Activated CD4-positive, alpha-beta T cell treated with anti-CD3 and anti-CD28 coated beads, Interleukin-2, amount 50 U/mL, for 1 hour (primary cell): ENCODE data around the gene ZNRF2.
"Not testable (repeated sequence)": the region's sequence is repeated elsewhere in the genome, so short reads cannot be mapped to it uniquely, and the experiment has no call there.

ENCODE experiments used
- DNase-seq: peaks from one replicate; pipeline ENCODE4 v3.0.0-alpha.2; 2020

Gene ZNRF2

DNA sequence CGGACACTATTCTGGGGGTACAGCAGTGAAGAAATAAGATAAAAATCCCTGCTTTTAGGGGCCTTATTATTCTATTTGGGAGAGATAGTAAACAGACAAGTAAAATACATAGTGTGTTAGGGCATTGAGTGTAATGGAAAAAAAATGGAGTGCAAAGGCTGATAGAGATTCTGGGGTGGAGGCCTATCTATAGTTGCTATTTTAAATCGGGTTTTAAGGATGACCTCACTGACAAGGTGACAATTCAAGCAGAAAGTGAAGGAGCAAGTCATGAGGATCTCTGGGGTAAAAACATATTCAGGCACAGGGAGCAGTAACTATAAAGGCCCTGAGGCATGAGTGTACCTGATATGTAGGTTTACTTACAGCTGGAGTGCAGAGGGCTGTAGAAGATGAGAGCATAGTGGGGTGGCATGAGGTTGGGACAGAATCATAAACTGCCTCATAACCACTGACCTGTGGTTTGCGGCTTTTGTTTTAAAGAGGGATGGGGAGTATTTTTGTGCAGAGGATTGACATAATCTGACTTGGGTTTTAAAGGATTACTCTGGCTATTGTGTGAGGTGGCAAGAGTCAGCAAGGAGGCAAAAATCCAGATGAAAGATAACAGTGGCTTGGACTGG lies 8.1 kb downstream of the ZNRF2 start:
- not testable (repeated sequence) for DNase-seq

DNA sequence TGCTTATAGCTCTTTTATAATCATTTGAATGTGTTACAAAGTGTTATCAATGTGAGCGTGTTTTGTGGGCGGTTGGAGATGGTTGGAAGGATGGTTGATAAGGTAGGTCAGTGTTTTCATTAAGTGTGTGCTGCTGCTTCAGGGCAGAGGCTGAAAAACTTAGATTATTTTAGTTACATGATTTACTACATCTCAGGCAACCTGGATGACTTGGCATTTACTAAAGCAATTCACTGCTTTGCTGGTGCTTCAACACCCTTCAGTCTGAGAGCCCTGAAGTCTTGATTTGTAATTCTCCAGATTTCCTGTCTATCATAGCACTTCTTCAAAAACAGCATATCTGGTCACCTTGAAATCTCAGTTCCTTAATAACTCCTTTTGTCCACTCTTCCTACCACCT lies 11.9 kb downstream of the ZNRF2 start:
- DNase-seq = not testable (repeated sequence)

DNA sequence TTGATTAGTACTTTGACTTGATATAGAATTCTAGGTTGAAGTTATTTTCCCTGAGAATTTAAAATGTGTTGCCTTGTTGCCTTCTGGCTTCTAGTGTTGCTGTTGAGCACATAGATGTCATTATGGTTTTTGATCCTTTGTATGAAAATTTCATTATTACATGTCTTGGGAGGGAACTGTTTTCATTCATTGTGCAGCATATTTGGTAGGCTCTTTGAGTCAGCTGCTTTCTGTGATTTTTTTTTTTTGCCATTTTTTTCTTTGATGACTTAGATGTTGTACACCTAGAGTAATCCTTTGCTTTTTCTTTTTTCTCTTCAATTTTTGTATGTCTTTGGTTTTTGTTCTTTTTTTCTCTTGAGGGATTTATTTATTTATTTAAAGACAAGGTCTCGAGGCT lies 13.1 kb downstream of the ZNRF2 start:
- DNase-seq = not testable (repeated sequence)

DNA sequence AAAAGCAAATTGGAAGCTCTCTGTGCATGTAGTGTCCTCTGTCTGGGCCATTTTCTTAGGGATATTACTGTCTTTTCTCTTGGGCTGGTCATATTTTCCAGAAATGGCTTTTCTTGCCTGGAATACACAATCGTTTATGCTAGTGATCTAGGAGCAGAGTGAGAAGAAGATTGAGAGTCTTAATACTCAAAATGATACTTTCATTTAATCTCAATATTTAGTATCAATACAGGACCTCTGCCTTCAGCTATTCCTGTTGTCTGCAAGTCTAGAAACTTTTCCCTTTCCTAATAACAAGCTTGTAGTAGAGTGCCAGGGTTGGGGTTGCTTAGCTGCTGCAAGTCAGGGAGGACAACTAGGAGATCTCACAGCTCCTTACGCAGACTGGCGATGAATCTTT lies 14.0 kb downstream of the ZNRF2 start:
- not testable (repeated sequence) for DNase-seq

DNA sequence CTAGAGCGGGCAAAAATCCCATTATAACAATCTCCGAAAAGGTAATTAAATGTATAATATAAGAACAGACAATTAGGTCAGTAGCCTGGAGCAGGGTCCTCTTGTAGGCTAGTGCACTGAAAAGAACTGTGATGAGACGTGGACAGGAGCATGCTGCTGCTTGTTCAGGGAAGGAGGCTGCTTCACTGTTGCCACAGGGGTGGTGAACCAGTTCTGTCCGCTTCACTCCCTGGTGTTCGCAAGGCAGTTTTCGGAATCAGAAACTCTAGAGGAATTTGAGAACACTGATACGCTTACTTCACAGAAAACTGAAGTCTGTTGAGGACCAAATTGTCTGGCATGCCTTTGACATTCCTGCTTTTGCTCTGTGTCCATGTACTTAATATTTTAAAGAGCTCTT lies 17.4 kb downstream of the ZNRF2 start:
- no peak for DNase-seq

GRCh38 chr7:30302656-30303311 lies 18.4 kb downstream of the ZNRF2 start:
- DNase-seq = no peak

DNA sequence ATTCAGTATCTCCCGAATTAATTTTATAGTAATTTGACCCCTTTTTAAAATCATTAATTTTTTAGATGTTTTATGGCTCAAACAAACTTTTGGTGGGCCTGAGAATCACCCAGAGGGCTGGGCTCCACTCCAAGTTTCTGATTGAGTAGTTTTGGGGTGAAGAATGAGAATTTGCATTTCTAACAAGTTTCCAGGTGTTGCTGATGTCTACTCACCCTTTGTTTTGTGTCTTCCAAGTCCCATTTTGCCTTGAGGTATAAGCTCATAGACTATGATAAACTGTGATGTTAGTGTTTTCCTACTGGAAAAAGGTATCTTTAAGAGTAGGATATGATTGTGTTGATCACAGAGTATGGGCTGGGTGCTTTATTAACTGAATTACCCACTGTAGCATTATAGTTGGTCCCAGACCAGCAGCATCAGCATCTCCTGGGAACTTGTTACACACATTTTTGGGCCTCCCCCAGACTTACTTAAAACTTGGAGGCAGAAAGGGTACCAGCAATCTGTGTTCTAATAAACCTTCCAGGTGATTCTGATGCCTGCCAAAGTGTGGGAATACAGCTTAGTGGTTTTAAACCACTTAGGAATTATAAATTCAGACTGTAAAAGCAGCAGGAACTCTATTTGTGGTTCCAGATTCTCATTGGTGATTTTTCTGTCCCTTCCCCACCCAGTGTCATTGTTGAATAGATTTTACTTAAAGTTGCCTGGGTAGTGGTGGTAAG lies 19.1 kb downstream of the ZNRF2 start:
- no peak for DNase-seq

GRCh38 chr7:30304177-30304884 lies 19.9 kb downstream of the ZNRF2 start:
- no peak for DNase-seq

GRCh38 chr7:30306976-30307375 lies 22.6 kb downstream of the ZNRF2 start:
- no peak for DNase-seq

DNA sequence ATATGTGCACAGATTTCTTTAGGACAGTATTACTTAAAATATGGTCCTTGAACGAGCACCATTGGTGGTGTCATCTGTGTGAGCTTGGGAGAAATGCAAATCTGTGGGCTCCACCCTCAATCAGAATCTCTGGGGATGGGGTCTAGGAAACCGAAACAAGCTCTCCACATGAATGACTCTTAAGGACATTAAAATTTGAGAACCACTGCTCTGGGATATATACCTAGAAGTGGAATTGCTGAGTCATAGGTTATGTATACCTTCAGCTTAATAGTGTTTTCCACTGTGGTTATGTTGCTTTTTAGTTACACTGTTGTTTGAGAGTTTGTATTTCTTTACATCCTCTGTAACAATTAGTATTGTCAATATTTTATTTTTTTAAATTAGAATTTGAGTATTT lies 24.0 kb downstream of the ZNRF2 start:
- no peak for DNase-seq

- no peak for DNase-seq
Observed at GRCh38 chr7:30309302-30309701, 24.9 kb downstream of the ZNRF2 start.

GRCh38 chr7:30309842-30310435 lies 25.5 kb downstream of the ZNRF2 start:
- no peak for DNase-seq

DNA sequence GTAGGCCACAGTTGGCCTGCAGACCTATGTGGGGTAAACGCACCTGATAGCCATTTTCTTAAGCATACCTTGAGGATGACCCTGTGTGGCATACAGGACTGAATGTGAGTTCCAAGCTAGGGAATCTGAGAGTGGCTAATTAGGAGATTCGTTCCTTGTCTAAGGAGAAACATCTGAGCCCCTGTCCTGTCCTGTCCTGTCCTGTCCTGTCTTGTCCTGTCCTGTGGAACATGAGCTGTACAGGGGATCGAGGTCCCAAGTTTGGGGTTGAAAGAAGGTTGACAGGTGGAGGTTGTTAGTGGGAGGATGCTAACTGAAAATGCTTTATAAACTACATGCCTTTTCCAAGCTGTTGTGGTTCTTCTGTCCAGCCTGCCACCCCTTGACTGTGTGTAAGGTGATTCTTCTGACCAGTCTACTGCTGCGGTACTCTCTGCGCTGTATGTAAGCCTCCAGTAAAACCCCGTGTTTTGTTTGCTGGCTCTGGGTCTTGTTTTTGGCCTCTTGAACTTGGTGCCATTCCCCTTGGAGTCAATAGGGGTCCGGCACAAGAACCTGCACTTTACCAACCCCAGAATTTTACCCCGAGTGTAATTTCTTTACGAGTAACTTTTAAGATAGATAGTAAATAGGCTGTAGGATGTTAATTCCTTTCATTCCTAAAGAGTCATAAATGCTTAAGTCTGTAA lies 26.4 kb downstream of the ZNRF2 start:
- no peak for DNase-seq

DNA sequence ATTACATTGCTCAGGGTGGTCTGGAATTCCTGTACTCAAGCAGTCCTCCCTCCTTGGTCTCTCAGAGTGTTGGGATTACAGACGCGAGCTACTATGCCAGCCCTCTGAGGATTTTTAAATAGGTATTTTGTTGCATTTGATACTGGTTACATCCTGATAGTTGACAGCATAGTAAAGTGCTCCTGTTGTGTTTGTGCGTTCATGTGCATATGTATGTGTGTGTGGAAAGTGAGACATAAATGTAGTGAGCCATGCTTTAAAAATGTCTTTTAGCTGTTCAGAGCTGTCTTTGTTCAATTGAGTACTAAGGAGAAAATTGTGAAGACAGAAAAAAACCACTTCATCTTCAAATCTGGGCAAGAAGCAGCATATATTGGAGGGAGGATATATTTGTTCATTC lies 27.8 kb downstream of the ZNRF2 start:
- no peak for DNase-seq

GRCh38 chr7:30313348-30313747 lies 29.0 kb downstream of the ZNRF2 start:
- no peak for DNase-seq

DNA sequence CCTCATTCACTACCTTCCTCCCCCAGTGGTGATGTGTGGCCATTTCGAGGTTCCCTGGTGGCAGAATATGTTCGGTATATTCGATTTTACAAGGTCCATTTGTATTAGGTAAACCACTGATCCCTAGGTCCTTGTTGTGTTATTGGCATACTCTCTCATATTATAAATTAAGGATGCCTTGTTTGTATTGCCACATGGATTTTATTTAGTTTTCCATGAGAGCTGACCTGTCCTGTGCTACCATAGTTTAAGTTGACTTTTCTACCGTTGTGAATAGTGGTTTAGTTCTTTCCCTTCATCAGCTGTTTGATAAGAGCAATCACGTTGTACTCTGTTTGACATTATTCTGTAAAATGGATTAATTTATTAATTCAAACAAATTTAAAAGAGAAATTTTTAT lies 29.4 kb downstream of the ZNRF2 start:
- DNase-seq = no peak

- DNase-seq = no peak
Observed at GRCh38 chr7:30315589-30315988, 31.2 kb downstream of the ZNRF2 start.

GRCh38 chr7:30320392-30320791 lies 36.0 kb downstream of the ZNRF2 start:
- DNase-seq = no peak

DNA sequence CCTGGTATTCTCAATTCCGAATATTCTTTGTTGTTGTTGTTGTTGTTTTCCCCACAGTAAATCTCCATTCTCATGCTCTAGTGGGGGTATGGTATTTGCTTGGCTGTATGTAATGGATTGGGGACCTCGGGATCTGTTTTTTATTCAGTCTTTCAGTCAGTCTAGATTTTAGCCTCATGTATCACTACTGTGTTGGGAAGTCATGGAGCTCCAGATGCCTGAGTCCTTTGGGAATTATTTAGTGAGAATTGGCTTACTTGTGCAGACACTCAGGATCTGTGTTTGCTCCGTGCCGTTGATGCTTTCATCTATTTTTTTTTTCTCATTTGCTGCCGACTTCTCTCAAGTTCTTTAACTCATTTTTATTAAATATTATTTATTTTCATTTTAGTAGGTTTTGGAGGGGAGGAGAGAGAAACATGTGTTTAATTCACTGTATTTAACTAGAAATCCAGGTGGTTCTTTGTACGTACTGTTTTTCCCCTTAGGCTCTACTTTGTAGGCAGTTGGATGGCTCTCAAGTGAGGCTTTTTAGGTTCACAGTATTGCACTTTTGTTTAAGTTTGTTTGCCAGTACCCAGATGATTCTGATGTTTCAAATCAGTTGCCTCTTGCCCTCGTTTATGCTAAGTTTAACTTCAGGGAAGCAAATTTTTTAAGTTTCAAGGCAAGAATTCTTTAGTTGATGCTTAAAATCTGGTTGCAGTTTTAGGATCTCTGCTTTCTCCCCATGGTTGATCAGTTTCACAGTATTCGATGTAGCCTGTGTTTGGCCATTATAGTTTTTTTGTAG lies 36.9 kb downstream of the ZNRF2 start:
- DNase-seq = no peak

DNA sequence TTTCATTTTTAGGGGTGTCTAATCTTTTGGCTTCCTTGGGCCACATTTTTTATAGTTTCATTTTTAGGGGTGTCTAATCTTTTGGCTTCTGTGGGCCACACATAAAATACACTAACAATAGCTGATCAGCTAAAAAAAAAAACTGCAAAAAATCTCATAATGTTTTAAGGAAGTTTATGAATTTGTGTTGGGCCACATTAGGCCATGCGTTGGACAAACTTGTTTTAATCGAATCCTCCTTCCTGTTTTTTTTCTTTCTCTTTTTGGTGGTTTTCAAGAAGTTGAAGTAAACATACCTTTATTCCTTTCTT lies 37.4 kb downstream of the ZNRF2 start:
- no peak for DNase-seq

DNA sequence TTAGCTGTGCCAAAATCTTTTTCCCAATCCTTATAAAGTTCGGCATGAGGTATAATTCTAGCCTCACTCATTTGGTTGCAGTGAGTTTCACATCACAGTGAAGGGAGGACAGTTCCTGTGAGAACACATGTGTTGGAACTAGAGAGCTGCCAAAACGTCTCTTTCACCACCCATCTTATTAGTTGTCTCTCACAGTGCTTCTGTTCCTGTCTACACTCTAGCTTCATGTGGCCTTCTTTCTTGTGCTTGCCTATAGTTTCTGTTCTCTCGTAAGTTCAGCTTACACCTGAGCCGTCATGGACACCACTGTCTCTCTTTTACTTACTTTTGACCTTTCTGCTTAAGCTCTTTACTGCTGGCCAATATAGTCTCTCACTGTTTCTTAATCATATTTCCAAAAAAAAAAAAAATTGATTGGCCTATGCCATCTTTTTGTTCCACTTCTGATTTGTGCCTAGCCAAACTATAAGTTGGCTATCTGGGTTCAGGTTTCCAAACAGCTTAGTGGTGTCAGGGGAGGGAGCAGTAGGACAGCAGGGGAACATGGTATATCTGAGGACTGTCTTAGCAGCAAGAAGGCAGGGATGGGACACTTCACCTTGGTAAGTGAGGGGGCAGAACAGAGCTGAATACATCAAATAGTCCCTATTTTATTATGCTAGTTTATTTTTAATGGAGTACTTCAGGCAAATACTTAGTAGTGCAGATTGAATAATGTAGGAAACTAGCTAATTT lies 38.0 kb downstream of the ZNRF2 start:
- DNase-seq = no peak
